MCF 10A (cell line): ENCODE results near the gene PSMA8. TPM values are rescaled to one million over a fixed set of nuclear protein-coding genes. Genes with fewer than 3 reads are reported as not detected.
"Not testable (repeated sequence)": the region's sequence is repeated elsewhere in the genome, so short reads cannot be mapped to it uniquely, and the experiment has no call there.

Experiments used
- BruUV-seq: library from RNA; stranded (reverse); fragments of 400-500 nt; replicated peaks from 2 replicates; lab custom pipeline; 2021; lab: Mats Ljungman, UMichigan
- CTCF ChIA-PET: fragments of 300-600 bp; sonication (Branson Sonifier 250); formaldehyde crosslinking; extraction: SDS; loops from one replicate; lab custom pipeline; 2021; ENCODE audit warnings: antibody characterized with exemption, inconsistent platforms; lab: Yijun Ruan, JAX
- POLR2A ChIA-PET: fragments of 300-600, 350-650 bp; sonication (Branson Sonifier 250); formaldehyde crosslinking; extraction: SDS; loops from one replicate; lab custom pipeline; 2020; ENCODE audit warnings: antibody characterized with exemption, inconsistent platforms; lab: Yijun Ruan, JAX
- DNase-seq: peaks from one replicate; pipeline ENCODE4 v3.0.0-alpha.2; 2018; ENCODE audit not compliant: unreplicated experiment
- H3K27ac Mint-ChIP-seq: one replicate; pipeline ENCODE4 v1.8.0; 2022; ENCODE audit warnings: mild to moderate bottlenecking, low read depth, mixed read lengths; ENCODE audit not compliant: unreplicated experiment
- H3K27me3 Mint-ChIP-seq: one replicate; pipeline ENCODE4 v1.8.0; 2022; ENCODE audit warnings: mixed read lengths; ENCODE audit not compliant: insufficient read depth, unreplicated experiment
- H3K36me3 Mint-ChIP-seq: one replicate; pipeline ENCODE4 v1.8.0; 2022; ENCODE audit warnings: mild to moderate bottlenecking, moderate library complexity, mixed read lengths; ENCODE audit not compliant: insufficient read depth, unreplicated experiment
- H3K4me1 Mint-ChIP-seq: one replicate; pipeline ENCODE4 v1.8.0; 2022; ENCODE audit warnings: mixed read lengths; ENCODE audit not compliant: insufficient read depth, unreplicated experiment
- H3K4me3 Mint-ChIP-seq: one replicate; pipeline ENCODE4 v1.8.0; 2022; ENCODE audit warnings: mild to moderate bottlenecking, moderate library complexity, mixed read lengths; ENCODE audit not compliant: unreplicated experiment
- H3K9me3 Mint-ChIP-seq: one replicate; pipeline ENCODE4 v1.8.0; 2022; ENCODE audit warnings: mixed read lengths; ENCODE audit not compliant: unreplicated experiment
- CTCF ChIP-seq: fragments of 200-600 bp; IDR thresholded peaks from one replicate; pipeline ENCODE4 v1.8.0; 2022; ENCODE audit warnings: antibody characterized with exemption, mild to moderate bottlenecking; ENCODE audit not compliant: unreplicated experiment
- intact Hi-C: fragments of 100-400 bp; cut with micrococcal nuclease; formaldehyde crosslinking; loops from 2 replicates; pipeline ENCODE4 v1.14.1; 2022
- total RNA-seq: library from RNA; stranded (reverse); gene quantifications from 2 replicates; pipeline ENCODE4 v1.2.3, GENCODE V29; 2022

PSMA8 gene
- total RNA-seq, 1 experiment from 2014 or later, result not detected

GRCh38 chr18:26227051-26227670 is 93.5 kb downstream of the PSMA8 start:
- peaks cover 17% of the 10 kb centered on the region for H3K4me1 Mint-ChIP-seq
- H3K27ac Mint-ChIP-seq, result peak overlapping the region; percentile 99
- POLR2A ChIA-PET, result interaction anchor here (0.6 to 3.5 kb wide), 8 partner anchors 9 to 139 kb away, joined by 3 to 28 read pairs (median 4); partner anchors contain the start of gene SS18
- peaks cover 7% of the 10 kb centered on the region for H3K36me3 Mint-ChIP-seq
- no TSS peak for BruUV-seq
- DNase-seq, result peak; percentile 34
- H3K4me3 Mint-ChIP-seq, result peak overlapping the region; percentile 93
- intact Hi-C loops, result loop anchor here (2.0 to 5.0 kb wide), 2 partner anchors 40 to 138 kb away; no protein-coding TSS in a partner anchor
- H3K9me3 Mint-ChIP-seq, result no peaks in the 10 kb centered on the region
- CTCF ChIA-PET, result interaction anchor here (0.6 kb wide), 2 partner anchors 282 to 304 kb away, joined by 3 read pairs; no protein-coding TSS in a partner anchor
- TF ChIP-seq CTCF, result no peak
- H3K27me3 Mint-ChIP-seq, result peaks cover 4% of the 10 kb centered on the region

GRCh38 chr18:26228562-26229260 is 95.0 kb downstream of the PSMA8 start:
- CTCF ChIA-PET, result no interaction called here
- intact Hi-C loops, result loop anchor here (5.0 kb wide), 1 partner anchor 39 kb away; no protein-coding TSS in a partner anchor
- no peak overlapping the region for H3K27ac Mint-ChIP-seq
- no TSS peak for BruUV-seq
- no peak for TF ChIP-seq CTCF
- H3K9me3 Mint-ChIP-seq, result no peaks in the 10 kb centered on the region
- DNase-seq, result no peak
- peaks cover 7% of the 10 kb centered on the region for H3K36me3 Mint-ChIP-seq
- POLR2A ChIA-PET, result no interaction called here
- H3K4me1 Mint-ChIP-seq, result peaks cover 23% of the 10 kb centered on the region
- peak overlapping the region; percentile 93 for H3K4me3 Mint-ChIP-seq
- no peaks in the 10 kb centered on the region for H3K27me3 Mint-ChIP-seq

DNA sequence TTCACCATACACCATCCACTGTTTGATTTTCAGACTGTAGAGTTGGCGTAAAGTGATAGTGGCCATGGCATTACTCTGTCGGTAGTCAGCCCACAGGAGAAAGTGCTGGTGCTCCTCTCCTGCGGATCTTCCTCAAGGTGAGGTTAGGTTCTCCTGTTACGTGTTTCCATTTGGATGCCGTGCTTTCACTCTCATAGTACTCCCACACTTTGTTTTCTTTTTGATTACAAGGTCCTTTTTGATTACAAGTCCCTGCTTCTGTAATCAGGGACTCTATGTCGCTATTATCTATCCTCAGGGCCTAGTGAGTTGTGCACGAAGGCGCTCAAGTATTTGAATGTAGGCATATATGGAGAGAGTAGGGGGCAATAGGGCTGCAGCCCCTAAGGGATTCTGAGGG is 96.8 kb downstream of the PSMA8 start:
- no peak for DNase-seq
- POLR2A ChIA-PET, result no interaction called here
- TF ChIP-seq CTCF, result no peak
- peaks cover 23% of the 10 kb centered on the region for H3K4me1 Mint-ChIP-seq
- H3K9me3 Mint-ChIP-seq, result no peaks in the 10 kb centered on the region
- no peak overlapping the region for H3K4me3 Mint-ChIP-seq
- H3K36me3 Mint-ChIP-seq, result peaks cover 11% of the 10 kb centered on the region
- intact Hi-C loops, result no loop called here
- CTCF ChIA-PET, result no interaction called here
- BruUV-seq, result no TSS peak
- no peaks in the 10 kb centered on the region for H3K27me3 Mint-ChIP-seq
- no peak overlapping the region for H3K27ac Mint-ChIP-seq

- H3K9me3 Mint-ChIP-seq, result no peaks in the 10 kb centered on the region
- intact Hi-C loops, result no loop called here
- BruUV-seq, result no TSS peak
- TF ChIP-seq CTCF, result no peak
- H3K27ac Mint-ChIP-seq, result no peak overlapping the region
- peaks cover 12% of the 10 kb centered on the region for H3K4me1 Mint-ChIP-seq
- ChIA-PET CTCF (no interaction called here), POLR2A (no interaction called here)
- no peaks in the 10 kb centered on the region for H3K27me3 Mint-ChIP-seq
- no peak for DNase-seq
- H3K36me3 Mint-ChIP-seq, result peaks cover 5% of the 10 kb centered on the region
- no peak overlapping the region for H3K4me3 Mint-ChIP-seq
These were observed 99.5 kb downstream of the PSMA8 start for GRCh38 chr18:26233208-26233607.

GRCh38 chr18:26237363-26237762 is 103.7 kb downstream of the PSMA8 start:
- not testable (repeated sequence) for H3K4me3 Mint-ChIP-seq

DNA sequence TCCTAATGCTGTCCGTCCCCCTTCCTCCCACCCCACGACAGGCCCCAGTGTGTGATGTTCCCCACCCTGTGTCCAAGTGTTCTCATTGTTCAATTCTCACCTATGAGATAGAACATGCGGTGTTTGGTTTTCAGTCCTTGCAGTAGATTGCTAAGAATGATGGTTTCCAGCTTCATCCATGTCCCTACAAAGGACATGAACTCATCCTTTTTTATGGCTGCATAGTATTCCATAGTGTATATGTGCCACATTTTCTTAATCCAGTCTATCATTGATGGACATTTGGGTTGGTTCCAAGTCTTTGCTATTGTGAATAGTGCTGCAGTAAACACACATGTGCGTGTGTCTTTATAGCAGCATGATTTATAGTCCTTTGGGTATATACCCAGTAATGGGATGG is 105.0 kb downstream of the PSMA8 start:
- POLR2A ChIA-PET, DNase-seq, H3K4me1 Mint-ChIP-seq, H3K4me3 Mint-ChIP-seq, intact Hi-C loops, H3K27ac Mint-ChIP-seq, H3K36me3 Mint-ChIP-seq, H3K27me3 Mint-ChIP-seq, BruUV-seq, CTCF ChIA-PET: not testable (repeated sequence)
- H3K9me3 Mint-ChIP-seq, result peaks cover 11% of the 10 kb centered on the region

More at GRCh38 chr18:26237363-26237762, 103.7 kb downstream of the PSMA8 start:
- BruUV-seq, H3K36me3 Mint-ChIP-seq, H3K4me1 Mint-ChIP-seq, H3K27ac Mint-ChIP-seq, intact Hi-C loops, DNase-seq, H3K27me3 Mint-ChIP-seq: not testable (repeated sequence)
- H3K9me3 Mint-ChIP-seq, result peaks cover 11% of the 10 kb centered on the region
- CTCF ChIA-PET, result interaction anchor here (0.6 kb wide), 1 partner anchor 34 kb away, joined by 4 read pairs; no protein-coding TSS in a partner anchor
- POLR2A ChIA-PET, result interaction anchor here (0.9 kb wide), 1 partner anchor 11 kb away, joined by 3 read pairs; the partner anchor contains the start of gene TAF4B
